ENCODE results near the gene ZNF609.

- TF ChIP-seq POLR2AphosphoS5 (IDR thresholded peaks at IDR 0.05; ENCODE audit: borderline replicate concordance, low read depth, low read length) (no peak), EZH2 (IDR thresholded peaks at IDR 0.05) (no peak)
These were observed 60.8 kb downstream of the ZNF609 start for GRCh38 chr15:64521201-64521600.

Measured in SK-N-MC (cell line).